ENCODE results near the gene NEDD4L. TPM values are rescaled to one million over a fixed set of nuclear protein-coding genes. Genes with fewer than 3 reads are reported as not detected.

Gene NEDD4L
- total RNA-seq, 1 donor from 2014 or later: 135 TPM

- Mint-ChIP-seq H3K4me1 (peaks cover 69% of the 10 kb centered on the region), H3K36me3 (no peaks in the 10 kb centered on the region), H3K27ac (peak overlapping the region; percentile 79), H3K27me3 (ENCODE audit: low read depth) (no peaks in the 10 kb centered on the region), H3K9me3 (no peaks in the 10 kb centered on the region), H3K4me3 (no peak overlapping the region)
- DNase-seq (ENCODE audit: low spot score in 2 of 2, unreplicated experiment in 2 of 2): no peak
- TF ChIP-seq, protein P1, sequence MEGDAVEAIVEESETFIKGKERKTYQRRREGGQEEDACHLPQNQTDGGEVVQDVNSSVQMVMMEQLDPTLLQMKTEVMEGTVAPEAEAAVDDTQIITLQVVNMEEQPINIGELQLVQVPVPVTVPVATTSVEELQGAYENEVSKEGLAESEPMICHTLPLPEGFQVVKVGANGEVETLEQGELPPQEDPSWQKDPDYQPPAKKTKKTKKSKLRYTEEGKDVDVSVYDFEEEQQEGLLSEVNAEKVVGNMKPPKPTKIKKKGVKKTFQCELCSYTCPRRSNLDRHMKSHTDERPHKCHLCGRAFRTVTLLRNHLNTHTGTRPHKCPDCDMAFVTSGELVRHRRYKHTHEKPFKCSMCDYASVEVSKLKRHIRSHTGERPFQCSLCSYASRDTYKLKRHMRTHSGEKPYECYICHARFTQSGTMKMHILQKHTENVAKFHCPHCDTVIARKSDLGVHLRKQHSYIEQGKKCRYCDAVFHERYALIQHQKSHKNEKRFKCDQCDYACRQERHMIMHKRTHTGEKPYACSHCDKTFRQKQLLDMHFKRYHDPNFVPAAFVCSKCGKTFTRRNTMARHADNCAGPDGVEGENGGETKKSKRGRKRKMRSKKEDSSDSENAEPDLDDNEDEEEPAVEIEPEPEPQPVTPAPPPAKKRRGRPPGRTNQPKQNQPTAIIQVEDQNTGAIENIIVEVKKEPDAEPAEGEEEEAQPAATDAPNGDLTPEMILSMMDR (IDR thresholded peaks at IDR 0.05; ENCODE audit: unreplicated experiment): no peak
These were observed 136.1 kb downstream of the NEDD4L start for GRCh38 chr18:58180172-58180571.

- peak in 1 of 2 experiments; percentile 69 for DNase-seq (ENCODE audit: low spot score in 2 of 2, unreplicated experiment in 2 of 2)
- Mint-ChIP-seq H3K27ac (peak overlapping the region; percentile 79), H3K4me3 (no peak overlapping the region), H3K36me3 (no peaks in the 10 kb centered on the region), H3K4me1 (peaks cover 64% of the 10 kb centered on the region), H3K27me3 (ENCODE audit: low read depth) (no peaks in the 10 kb centered on the region), H3K9me3 (no peaks in the 10 kb centered on the region)
- TF ChIP-seq, protein P1 (IDR thresholded peaks at IDR 0.05; ENCODE audit: unreplicated experiment): peak; percentile 86
These were observed 136.8 kb downstream of the NEDD4L start for GRCh38 chr18:58180738-58181353.

GRCh38 chr18:58181988-58182387 is 138.0 kb downstream of the NEDD4L start:
- H3K27ac Mint-ChIP-seq: no peak overlapping the region
- no peaks in the 10 kb centered on the region for H3K36me3 Mint-ChIP-seq
- no peak overlapping the region for H3K4me3 Mint-ChIP-seq
- no peaks in the 10 kb centered on the region for H3K9me3 Mint-ChIP-seq
- peaks cover 65% of the 10 kb centered on the region for H3K4me1 Mint-ChIP-seq
- no peaks in the 10 kb centered on the region for H3K27me3 Mint-ChIP-seq (ENCODE audit: low read depth)
- DNase-seq (ENCODE audit: low spot score in 2 of 2, unreplicated experiment in 2 of 2): no peak
- TF ChIP-seq, protein P1 (IDR thresholded peaks at IDR 0.05; ENCODE audit: unreplicated experiment): no peak

DNA sequence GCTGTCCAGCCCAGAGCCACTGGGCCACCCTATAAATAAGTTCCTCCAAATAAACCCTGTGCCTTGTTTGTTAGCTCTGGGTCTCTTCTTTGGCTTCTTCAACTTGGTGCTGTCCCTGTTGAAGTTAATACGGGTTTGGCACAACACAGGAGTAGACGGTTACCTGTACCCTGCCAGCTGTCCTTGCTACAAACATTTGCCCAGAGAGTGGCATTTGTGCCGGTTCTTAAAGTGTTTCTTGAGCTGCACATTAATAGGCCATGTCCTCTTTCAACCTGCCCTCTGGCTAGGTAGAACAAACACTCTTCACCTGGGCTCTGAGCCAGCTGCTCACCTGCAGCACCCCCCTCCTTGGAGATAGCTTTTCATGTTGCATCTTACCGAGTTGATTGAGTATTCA is 139.2 kb downstream of the NEDD4L start:
- no peak overlapping the region for H3K4me3 Mint-ChIP-seq
- no peak overlapping the region for H3K27ac Mint-ChIP-seq
- peaks cover 55% of the 10 kb centered on the region for H3K4me1 Mint-ChIP-seq
- no peaks in the 10 kb centered on the region for H3K9me3 Mint-ChIP-seq
- TF ChIP-seq, protein P1 (IDR thresholded peaks at IDR 0.05; ENCODE audit: unreplicated experiment): no peak
- no peaks in the 10 kb centered on the region for H3K36me3 Mint-ChIP-seq
- no peaks in the 10 kb centered on the region for H3K27me3 Mint-ChIP-seq (ENCODE audit: low read depth)
- DNase-seq (ENCODE audit: low spot score in 2 of 2, unreplicated experiment in 2 of 2): no peak

DNA sequence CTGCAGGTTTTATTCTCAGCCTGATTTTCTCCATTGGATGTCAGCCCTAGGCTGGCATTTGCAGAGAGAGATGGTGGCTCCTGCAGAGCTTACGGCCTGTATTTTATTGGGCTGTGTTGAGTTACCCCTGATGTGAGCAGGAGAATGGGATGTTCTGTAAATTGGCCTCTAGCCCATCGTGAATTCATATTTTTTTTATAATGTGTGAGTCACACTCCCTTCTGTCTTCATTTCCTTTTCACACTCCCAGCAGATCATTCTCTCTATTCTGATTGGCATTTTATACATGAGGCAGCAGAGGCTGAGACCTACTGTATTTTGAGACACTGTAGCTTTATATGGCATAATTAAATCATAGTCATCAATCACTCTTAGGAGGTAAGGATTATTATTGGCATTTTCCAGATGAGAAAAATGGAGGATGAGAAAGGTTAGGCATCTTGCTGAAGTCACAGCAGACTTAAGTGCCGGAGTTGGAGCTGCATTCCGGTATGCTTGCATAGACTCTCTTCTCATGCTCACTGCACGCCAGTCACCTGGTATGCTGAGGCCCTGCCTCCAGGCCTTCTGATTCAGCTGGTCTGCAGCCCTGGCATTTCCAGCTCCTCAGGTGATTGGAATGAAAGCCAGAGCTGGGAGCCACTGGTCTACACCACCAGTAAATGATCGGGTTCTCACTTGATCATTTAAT is 142.4 kb downstream of the NEDD4L start:
- TF ChIP-seq, protein P1 (IDR thresholded peaks at IDR 0.05; ENCODE audit: unreplicated experiment): no peak
- Mint-ChIP-seq H3K4me3 (no peak overlapping the region), H3K4me1 (peaks cover 35% of the 10 kb centered on the region), H3K36me3 (no peaks in the 10 kb centered on the region), H3K27me3 (ENCODE audit: low read depth) (no peaks in the 10 kb centered on the region), H3K27ac (peak overlapping the region; percentile 78), H3K9me3 (no peaks in the 10 kb centered on the region)
- DNase-seq (ENCODE audit: low spot score in 2 of 2, unreplicated experiment in 2 of 2): no peak
